BE2C (cell line): ENCODE data around the gene EIF3B.

Source experiments
- DNase-seq: peaks from one replicate; pipeline ENCODE4 v3.0.0-alpha.2; 2020
- H3K27me3 ChIP-seq: fragments of 250-450 bp; sonication (Bioruptor Pico); 2 replicates; pipeline ENCODE4 v1.5.1; 2020; ENCODE audit warnings: mild to moderate bottlenecking
- H3K36me3 ChIP-seq: fragments of 250-450 bp; sonication (Bioruptor Pico); 2 replicates; pipeline ENCODE4 v1.5.1; 2020; ENCODE audit warnings: mild to moderate bottlenecking
- H3K4me1 ChIP-seq: fragments of 250-450 bp; sonication (Bioruptor Pico); 2 replicates; pipeline ENCODE4 v1.5.1; 2020
- H3K4me3 ChIP-seq: 2 replicates; pipeline ENCODE4 v1.5.1; 2011; ENCODE audit warnings: low read depth, low read length
- H3K9me3 ChIP-seq: fragments of 250-450 bp; sonication (Bioruptor Pico); 2 replicates; pipeline ENCODE4 v1.5.1; 2020
- TF ChIP-seq, protein P1 (sequence below): IDR thresholded peaks from 2 replicates; pipeline ENCODE4 v1.5.1; 2012; ENCODE audit warnings: mild to moderate bottlenecking, low read depth, low read length

Gene EIF3B

DNA sequence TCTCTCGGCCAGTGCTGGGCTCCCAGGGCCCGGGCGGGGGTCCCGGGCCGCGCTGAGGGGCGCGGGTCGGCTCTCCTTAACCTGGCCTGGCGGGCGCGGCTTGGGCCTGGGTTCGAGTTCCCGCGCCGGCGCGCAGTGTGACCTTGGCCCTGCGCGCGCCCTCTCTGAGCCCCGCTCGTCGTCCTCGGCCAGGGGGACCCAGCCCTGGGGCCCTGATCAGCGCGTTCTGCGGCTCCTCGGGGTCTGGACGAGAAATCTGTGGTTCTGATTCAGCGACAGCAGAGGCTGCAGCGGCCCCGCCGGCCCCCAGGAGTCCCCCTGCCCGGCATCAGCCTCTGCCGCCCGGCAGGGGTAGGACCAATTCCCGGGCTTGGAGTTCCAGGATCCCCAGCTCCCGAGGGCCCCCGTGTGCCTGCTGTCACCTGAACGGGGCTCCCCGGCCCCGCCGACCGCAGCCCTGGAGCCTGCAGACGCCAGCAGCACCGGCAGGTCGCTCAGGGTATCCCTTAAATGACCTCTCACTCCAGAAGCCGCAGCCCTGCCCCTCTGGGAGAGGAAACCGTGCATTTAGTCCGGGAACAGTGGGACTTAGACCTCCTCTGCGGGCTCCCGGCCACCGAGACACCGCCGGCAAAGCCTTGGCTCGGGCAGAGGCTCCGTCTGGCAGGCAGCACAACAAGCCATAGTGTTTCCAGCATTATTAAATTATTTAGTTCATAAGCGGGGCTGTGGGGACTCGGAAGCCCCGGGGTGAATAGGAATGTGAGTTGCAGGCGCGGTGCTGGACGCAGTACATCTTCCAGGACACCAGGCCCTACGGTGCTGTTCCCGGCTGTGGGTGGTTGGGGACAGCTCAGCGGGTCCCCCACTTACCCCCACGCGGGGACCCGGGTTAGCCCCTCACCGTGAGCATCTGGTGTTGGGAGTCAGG, 49.4 kb downstream of the EIF3B start:
- peak; percentile 57 for DNase-seq

DNA sequence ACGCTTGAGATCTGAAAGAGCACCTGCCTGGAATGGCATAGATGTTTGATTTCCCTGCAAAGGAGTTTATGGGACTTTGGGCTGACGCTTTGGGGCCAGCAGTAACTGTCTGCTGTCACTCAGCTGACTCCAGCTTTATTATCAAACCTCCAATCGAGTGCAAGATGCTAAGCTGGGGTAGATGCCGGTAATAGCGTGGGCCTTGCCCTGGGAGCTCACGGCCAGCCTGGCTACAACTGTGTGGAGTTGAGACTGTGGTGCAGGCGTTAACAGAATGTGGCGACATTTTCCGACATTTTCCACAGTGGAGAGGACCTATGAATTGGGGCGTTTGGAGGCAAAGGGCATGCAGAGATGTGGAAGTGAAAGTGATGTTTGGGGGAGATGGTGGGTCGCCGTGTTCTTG, 50.1 kb downstream of the EIF3B start:
- Histone ChIP-seq H3K4me1 (peaks cover 9% of the 10 kb centered on the region), H3K27me3 (no peaks in the 10 kb centered on the region), H3K36me3 (no peaks in the 10 kb centered on the region), H3K9me3 (no peaks in the 10 kb centered on the region), H3K4me3 (peak overlapping the region; percentile 83)
- TF ChIP-seq, protein P1, sequence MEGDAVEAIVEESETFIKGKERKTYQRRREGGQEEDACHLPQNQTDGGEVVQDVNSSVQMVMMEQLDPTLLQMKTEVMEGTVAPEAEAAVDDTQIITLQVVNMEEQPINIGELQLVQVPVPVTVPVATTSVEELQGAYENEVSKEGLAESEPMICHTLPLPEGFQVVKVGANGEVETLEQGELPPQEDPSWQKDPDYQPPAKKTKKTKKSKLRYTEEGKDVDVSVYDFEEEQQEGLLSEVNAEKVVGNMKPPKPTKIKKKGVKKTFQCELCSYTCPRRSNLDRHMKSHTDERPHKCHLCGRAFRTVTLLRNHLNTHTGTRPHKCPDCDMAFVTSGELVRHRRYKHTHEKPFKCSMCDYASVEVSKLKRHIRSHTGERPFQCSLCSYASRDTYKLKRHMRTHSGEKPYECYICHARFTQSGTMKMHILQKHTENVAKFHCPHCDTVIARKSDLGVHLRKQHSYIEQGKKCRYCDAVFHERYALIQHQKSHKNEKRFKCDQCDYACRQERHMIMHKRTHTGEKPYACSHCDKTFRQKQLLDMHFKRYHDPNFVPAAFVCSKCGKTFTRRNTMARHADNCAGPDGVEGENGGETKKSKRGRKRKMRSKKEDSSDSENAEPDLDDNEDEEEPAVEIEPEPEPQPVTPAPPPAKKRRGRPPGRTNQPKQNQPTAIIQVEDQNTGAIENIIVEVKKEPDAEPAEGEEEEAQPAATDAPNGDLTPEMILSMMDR: no peak
- no peak for DNase-seq

More for the DNA sequence above, 49.4 kb downstream of the EIF3B start:
- H3K4me3 ChIP-seq: peak overlapping the region; percentile 83
- TF ChIP-seq, protein P1: no peak; the same call in 1 of the 2 replicates
- H3K36me3 ChIP-seq: no peaks in the 10 kb centered on the region
- no peaks in the 10 kb centered on the region for H3K9me3 ChIP-seq
- no peaks in the 10 kb centered on the region for H3K27me3 ChIP-seq
- peaks cover 13% of the 10 kb centered on the region for H3K4me1 ChIP-seq

DNA sequence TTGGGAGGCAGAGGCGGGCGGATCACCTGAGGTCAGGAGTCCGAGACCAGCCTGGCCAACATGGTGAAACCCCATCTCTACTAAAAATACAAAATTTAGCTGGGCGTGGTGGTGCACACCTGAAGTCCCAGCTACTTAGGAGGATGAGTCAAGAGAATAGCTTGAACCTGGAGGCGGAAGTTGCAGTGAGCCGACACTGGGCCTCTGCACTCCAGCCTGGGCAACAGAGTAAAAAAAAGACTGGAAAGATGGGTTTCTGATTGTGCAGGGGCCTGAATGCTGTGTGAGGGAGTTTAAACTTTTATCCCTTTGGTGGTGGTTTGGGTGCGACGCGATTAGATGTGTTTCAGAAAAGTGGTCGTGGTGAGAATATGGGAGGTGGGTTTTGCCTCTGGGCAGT, 50.6 kb downstream of the EIF3B start:
- TF ChIP-seq, protein P1: no peak
- DNase-seq: no peak
- H3K36me3 ChIP-seq: no peaks in the 10 kb centered on the region
- H3K27me3 ChIP-seq: no peaks in the 10 kb centered on the region
- no peaks in the 10 kb centered on the region for H3K9me3 ChIP-seq
- peaks cover 6% of the 10 kb centered on the region for H3K4me1 ChIP-seq
- H3K4me3 ChIP-seq: no peak overlapping the region

DNA sequence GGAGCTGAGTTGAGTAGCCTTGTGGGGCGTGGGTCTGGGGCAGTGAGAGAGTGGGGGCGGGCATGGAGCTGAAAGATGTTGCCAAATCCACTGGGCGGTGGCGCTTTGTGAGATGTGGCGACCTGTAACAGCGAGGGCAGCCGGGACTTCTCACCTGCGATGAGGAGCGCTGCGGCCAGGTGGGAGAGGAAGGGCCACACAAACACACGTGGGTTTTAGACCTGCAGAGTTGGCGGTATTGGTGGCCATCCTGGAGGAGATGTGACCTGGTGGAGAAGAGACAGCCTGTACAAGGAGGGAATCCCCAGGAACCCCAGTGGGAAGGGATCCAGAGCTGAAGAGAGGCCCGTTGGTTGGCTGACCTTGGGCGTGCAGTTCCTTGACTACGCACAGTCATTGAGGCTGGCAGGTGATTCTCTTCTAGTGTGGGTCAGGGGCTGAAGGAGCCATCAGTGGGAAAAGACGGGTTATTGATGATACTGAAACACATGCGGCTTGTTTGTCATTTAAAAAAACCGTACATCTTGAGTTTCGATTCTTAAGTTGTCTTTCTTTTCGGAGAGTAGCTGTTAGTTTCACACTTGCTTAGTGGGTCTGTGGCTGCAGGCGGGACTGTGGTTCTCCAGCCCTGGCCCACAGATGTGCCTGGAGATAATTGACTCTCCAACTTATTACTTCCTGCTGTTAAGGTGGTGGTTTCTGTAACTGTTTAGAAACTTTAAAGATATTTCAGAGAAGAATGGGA, 51.1 kb downstream of the EIF3B start:
- Histone ChIP-seq H3K4me3 (no peak overlapping the region), H3K9me3 (no peaks in the 10 kb centered on the region), H3K4me1 (peaks cover 3% of the 10 kb centered on the region; the same call in 1 of the 2 replicates), H3K27me3 (no peaks in the 10 kb centered on the region), H3K36me3 (no peaks in the 10 kb centered on the region)
- TF ChIP-seq, protein P1: no peak
- DNase-seq: no peak

DNA sequence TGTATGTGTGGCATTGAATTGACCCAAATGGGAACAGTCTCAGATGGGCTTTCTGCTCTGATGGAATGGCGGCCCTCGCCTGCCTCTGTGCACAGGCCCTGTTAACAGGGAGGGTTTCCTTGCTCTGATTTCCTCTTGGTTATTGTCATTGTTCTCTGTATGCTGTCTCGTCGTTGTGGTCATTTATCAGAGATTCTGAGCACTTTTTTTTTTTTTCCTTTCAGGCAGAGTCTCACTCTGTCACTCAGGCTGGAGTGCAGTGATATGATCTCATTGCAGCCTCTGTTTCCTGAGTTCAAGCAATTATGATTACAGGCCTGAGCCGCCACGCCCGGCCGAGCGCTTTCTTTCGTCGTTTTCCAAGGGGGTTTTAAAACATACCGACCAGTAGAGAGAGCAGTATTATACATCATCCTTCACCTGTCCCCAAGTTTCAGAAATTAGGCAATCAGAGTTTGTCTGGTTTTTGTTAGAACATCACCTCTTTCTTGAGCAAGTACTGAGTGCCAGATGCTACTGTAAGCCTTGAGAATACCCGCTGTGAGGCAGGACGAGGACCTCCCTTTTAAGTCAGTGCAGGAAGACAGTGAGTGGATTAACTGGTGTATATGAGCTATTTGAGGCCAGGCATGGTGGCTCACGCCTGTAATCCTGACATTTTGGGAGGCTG, 55.3 kb downstream of the EIF3B start:
- Histone ChIP-seq H3K4me1 (no peaks in the 10 kb centered on the region; the same call in 1 of the 2 replicates), H3K36me3 (no peaks in the 10 kb centered on the region), H3K9me3 (no peaks in the 10 kb centered on the region), H3K4me3 (0 out of 2 replicates have a peak overlapping the region, but pooled peaks have one; percentile 3), H3K27me3 (no peaks in the 10 kb centered on the region)
- peak; percentile 60 for DNase-seq
- TF ChIP-seq, protein P1: no peak
